ENCODE results near the gene TREML4. TPM values are rescaled to one million over a fixed set of nuclear protein-coding genes. Genes with fewer than 3 reads are reported as not detected.
"Not testable (repeated sequence)": the region's sequence is repeated elsewhere in the genome, so short reads cannot be mapped to it uniquely, and the experiment has no call there.

TREML4 gene, protein sequence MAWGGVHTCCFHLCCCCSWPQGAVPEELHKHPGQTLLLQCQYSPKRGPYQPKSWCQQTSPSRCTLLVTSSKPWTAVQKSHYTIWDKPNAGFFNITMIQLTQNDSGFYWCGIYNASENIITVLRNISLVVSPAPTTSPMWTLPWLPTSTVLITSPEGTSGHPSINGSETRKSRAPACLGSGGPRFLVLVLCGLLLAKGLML
- total RNA-seq (2014; rRNA removed) = not detected in 2 replicates
- polyA plus RNA-seq (2012) = not detected

DNA sequence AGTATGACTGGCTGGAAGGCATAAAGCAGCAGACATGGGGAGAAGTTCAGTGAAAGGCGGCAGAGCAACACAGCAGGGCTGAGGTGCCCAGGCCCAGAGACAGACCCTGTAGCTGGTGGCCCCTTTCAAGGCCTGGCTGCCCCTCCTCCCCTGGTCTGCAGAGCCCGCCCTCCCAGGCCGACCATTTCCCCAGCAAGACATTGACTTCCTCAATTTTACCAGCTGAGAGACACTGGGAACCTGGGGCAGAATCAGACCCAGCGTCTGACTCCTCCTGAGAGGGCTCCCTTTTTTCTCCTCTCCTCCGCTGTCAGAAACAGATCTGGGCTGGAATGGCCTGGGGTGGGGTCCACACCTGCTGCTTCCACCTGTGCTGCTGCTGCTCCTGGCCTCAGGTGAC, at the start of gene TREML4:
TSS of gene TREML4 (plus strand) at position 254 of the 400 bp plus-strand sequence. CDS start at position 333, 79 bp downstream.
- DNase-seq (ENCODE audit: low read depth) = no peak

- no peak for DNase-seq (ENCODE audit: low read depth)
Observed at GRCh38 chr6:41179163-41179562, 49.0 kb upstream of the TREML4 start.

- no peak for DNase-seq (ENCODE audit: low read depth)
Observed at GRCh38 chr6:41181566-41181965, 46.6 kb upstream of the TREML4 start.

DNA sequence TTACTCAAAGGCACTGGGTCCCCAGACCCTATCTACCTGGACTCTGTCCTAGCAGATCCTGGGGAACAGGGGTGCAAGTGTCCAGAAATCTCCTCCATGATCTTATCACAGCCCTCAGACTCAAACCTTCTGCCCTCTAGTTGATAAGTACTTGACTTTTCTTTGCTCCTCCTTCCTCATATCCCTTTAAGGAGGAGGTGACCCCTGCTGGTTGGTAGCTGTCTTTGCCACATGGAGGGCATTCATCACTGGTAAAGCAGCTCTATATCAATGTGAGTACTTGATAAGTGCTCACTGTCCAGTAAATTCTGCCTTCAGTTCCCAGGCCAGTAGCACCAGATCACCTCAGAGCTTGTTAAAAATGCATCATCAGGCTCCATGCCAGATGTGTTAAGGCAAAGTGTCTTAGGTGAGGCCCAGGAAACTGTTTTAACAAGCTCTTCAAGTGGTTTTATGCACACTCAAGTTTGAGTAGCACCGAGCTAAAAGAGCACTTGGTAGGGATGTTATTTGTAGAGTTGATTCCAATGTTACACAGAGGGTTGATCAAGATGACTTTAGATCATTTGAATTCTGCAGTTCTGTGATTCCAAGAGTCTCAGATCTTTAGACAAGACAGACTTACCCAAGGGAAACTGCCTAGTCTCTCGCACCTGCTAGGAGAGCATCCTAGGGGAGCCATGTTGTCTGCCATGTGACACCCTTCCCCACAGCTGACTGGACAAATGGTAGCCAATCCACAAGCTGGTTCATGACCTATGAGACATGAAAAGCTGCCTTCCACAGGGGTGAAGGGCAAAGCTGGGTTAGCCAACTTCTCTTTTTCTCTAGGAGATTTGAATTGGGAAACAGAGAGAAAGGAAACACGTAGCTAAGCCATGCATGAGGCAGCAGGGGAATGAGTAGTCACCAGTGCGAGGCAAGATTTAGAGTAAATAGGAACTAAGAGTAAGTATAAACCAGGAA, 45.8 kb upstream of the TREML4 start:
- DNase-seq (ENCODE audit: low read depth) = peak; percentile 53

DNA sequence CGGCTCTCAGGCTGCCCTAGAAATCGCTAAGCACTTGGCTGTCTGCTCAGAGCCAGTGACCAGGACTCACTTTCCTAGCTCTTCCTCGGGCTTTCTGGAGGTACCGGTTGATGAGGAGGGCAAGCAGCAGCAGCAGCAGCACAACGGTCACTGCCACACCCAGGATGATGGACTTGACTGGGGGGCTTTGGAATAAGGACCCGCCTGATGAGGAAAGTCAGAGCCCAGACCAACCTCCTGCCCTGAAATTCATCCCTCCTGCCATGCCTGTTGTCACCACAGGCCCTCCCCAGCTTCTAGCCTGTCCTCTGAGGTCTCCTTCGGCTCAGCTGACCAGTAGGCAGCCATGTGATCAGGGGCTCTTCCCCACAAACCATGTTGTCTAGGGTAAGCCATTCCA, 43.4 kb upstream of the TREML4 start:
- DNase-seq (ENCODE audit: low read depth) = no peak

DNA sequence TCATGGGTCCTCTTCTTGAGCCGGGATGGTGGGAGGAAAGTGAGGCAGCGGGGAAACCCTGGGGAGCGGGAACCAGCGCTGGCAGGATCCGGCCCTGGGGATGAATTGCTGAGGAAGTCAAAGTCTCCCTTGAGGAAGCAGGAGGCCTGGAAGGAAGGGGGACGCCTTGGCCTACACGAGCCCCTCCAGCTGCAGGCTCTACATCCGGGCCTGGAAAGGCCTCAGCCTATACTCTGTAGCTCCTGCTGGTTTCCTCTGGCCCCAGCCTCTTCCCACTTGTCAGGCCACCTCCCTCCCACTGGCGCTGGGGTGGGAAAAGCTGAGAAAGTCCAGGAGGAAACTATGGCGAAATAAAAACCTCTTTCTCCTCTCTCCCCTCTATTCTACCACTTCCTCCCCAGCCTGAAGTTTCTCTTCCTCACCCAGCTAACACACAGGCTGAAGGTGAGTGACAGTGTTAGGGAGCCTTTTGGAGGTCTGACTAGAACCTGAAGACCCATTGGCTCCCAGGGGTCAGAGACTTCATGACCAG, 42.1 kb upstream of the TREML4 start:
- no peak for DNase-seq (ENCODE audit: low read depth)

DNA sequence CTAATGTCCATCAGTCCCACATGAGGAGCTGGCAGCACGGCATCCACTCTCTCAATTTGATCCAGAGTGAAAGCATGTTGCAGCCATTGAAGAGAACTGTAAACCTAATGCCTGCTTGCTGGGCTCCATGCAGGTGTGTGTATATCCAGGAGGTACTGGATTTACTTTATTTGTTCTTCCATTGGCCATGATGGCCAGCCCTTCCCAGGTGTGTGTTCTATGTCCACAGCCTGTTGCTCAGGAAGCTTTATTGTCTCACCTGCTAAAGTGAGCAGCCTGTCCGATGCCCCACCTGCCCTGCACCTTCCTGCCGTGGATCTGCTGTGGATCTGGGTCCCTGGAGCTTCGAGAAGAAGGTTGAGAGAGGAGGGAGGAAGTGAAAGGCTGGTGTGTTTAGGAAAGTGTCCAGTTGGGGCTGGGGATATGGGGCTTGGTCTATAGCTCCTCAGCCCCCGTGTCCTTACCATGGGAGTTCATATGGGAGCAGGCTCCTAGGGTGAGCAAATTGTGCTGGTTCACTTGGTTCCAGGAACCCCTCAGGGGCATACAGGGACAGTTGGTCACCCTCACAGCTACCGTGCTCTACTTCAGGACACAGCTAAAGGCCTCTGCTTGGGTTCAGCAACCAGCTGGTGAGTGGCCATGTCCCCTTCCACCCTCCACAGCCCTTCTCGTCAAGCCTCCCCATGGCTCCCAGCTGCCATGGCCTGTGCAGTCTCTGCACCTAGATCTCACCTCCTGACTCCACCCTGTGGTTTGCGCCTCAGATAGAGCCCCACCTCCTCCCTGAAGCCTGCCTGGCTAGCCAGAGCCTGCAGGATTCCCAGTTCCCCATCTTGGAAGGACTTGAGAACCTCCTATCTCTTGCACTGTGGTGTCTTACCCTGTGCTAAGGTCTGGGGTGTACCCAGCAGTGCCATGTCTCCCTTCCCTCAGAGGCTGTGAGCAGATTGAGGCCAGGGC, 39.9 kb upstream of the TREML4 start:
- DNase-seq (ENCODE audit: low read depth) = no peak

- not testable (repeated sequence) for DNase-seq (ENCODE audit: low read depth)
Observed at GRCh38 chr6:41189046-41189445, 39.1 kb upstream of the TREML4 start.

GRCh38 chr6:41189967-41190366, 38.2 kb upstream of the TREML4 start:
- no peak for DNase-seq (ENCODE audit: low read depth)

DNA sequence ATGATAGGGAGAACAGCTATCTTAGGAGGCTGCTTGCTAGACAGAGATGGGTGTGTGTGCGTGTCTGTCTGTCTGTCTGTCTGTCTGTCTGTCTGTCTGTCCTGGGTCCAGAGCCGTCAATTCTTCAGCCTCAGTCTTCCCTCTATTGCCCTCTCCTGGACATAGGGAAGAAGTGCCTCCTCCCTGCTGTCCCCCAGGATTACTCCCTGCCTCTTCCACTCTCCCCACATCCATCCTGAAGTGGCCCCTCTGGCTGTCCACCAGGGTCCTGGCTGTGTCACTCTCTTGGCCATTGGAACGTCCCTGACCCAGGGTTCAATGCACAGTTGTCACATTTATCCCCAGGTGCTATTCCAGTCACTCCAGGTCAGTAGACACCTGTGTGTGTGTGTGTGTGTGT, 37.4 kb upstream of the TREML4 start:
- no peak for DNase-seq (ENCODE audit: low read depth)

GRCh38 chr6:41191569-41191968, 36.6 kb upstream of the TREML4 start:
- DNase-seq (ENCODE audit: low read depth) = peak; percentile 13

- no peak for DNase-seq (ENCODE audit: low read depth)
Observed at GRCh38 chr6:41193171-41193734, 34.9 kb upstream of the TREML4 start.

GRCh38 chr6:41193884-41194283, 34.3 kb upstream of the TREML4 start:
- DNase-seq (ENCODE audit: low read depth) = no peak

DNA sequence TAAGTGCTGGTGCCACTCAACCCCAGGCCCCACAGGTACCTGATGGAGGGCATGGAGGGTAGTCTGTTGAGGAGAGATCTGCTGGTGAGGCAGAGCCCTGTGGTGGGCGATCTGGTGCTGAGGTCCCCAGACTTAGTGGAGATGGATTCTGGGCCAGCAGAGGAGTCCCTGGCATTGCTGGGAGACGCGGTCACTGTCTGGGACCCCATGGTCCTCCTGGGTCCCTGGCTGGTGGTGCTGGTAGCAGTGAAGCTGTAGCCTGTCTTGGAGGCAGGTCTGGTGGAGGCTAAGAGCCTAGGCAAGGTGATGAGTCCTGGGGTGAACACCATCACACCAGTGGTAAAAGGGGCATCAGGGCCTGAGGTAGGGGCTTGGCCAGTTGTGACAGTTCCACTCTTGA, 33.8 kb upstream of the TREML4 start:
- no peak for DNase-seq (ENCODE audit: low read depth)

- DNase-seq (ENCODE audit: low read depth) = no peak
Observed at GRCh38 chr6:41197234-41197633, 30.9 kb upstream of the TREML4 start.

DNA sequence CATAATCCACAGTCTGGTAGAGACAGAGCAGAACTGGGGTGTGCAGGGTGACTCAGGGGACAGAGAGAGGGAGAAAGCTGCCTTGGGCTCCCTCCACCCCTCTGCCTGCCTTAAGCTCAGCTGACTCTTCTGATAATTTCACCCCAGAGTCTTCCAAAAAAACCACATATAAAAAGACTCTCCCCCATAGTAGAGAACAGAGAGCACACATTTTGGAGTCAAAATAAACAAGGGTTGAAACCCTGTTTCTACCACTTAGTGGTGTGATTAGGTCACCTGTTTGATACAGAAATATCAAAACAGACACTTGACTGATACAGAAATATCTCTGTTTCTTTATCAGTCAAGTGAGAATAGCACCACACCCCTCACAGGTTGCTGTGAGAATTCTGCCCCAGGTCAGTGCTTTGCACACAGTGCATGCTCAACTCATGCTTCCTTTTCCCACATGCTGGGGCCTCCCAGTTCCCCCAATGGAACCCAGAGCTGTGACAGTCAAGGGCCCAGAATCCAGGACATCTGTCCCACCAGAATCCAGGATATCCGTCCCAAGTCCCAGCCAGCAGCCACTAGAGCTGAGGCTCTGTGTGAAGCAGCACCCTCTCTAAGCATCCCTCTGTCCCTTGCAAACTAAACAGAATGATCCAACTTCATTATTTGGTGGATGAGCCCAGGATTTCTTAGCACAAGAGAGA, 28.4 kb upstream of the TREML4 start:
- DNase-seq (ENCODE audit: low read depth) = no peak

GRCh38 chr6:41200296-41200900, 27.8 kb upstream of the TREML4 start:
- no peak for DNase-seq (ENCODE audit: low read depth)

GRCh38 chr6:41200901-41201763, 27.0 kb upstream of the TREML4 start, which contains the start of gene TREML2:
Gene TREML2, minus strand, starts transcription at chr6:41201149. Its CDS starts 141 bp downstream, at chr6:41201008.
- DNase-seq (ENCODE audit: low read depth) = no peak

- no peak for DNase-seq (ENCODE audit: low read depth)
Observed at GRCh38 chr6:41201764-41202173, 26.4 kb upstream of the TREML4 start.

Measured in LHCN-M2 (cell line).